Measurements from ENCODE around the gene CREM.
A peak's percentile ranks its signal among the peaks of the same experiment; 100 is the strongest.

CREM gene

DNA sequence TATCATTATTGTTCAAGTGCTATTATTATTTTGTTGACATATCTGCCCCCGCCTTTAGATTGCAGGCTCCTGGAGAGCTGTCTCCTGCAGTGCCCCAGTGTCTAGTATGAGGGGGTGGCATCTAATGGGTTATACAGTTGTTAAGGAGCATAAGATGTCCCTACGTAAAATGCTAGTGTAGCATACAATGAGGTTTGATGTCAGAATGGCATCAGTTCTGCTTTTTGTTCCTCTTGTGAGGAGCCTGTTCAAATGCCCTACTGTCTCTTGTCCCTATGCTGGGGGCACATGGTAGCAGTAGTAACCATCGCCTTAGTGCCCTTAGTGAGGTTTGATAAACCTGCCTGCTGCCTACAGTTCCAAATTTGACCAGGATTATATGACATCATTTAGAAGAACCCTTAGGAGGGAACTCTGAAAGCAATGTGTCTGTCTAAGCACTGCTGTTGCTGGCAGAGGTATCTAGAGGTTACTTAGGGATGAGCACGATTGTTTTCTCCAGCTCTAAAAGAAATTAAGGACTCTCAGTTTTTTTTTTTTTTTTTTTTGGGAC is 9.7 kb downstream of the CREM start:
- no peak for DNase-seq

DNA sequence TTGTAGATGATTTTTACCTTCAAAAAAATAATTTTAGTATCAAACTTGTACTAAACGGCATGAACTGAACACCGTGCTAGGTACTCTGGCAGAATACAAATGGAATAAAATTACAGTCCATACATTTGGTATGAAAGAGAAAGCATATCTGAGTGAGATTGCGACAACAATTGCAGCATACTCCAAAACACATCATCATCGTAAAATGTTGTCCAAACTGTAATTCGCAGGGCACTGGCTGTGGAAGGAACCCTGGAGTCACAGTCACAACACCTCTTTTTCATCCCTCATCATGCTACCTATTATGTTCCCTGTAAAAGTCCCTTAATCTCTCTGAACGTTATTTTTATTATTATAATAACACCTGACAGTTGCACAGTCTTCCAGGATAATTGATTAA is 13.5 kb downstream of the CREM start:
- DNase-seq, result no peak

DNA sequence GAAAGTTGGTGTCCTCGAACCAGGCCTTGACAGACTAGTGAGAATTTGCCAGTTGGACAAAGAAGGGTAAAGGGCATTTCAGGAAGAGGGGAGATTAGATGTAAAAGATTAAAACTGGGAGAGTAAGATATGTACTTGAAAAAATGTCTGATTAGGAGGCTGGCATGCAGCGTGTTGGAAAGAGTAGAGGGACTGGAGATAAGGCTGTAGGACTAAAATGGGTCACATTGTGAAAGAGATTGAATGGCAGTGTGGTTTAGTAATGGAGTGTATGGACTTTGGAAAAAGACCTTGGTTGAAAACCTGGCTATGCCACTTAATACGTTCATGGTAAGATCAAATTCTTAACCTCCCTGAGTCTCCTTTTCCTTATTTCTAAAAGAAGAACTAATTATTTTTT is 14.1 kb downstream of the CREM start:
- no peak for DNase-seq

DNA sequence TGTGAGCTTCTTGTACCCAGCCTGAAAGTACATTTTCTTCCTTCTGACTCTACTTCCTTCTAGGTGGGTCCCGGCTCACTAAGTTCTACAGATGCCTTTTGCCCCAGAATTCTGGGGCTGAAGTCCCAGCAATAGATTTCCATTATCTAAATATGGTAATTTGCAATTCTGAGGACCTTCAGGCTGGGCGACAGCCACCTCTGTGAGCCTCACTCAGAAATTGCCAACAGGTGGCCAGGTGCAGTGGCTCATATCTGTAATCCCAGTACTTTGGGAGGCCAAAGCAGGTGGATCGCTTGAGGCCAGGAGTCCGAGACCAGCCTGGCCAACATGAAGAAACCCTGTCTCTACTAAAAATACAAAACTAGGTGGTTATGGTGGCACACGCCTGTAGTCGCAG is 23.7 kb downstream of the CREM start:
- DNase-seq, result no peak

DNA sequence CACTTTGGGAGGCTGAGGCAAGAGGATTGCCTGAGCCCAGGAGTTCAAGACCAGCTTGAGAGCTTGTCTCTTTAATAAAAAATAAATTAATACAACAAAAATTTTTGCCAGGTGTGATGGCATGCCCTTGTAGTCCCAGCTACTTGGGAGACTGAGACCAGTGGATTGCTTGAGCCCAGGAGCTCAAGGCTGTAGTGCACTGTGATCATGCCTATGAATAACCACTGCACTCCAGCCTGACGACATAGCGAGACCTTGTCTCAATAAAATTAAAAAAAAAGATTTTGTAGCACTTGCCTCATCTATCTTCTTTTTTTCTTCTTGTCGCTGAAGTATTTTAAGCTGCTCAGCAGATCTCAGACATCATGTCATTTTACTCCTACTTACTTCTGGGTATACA is 26.3 kb downstream of the CREM start:
- DNase-seq, result no peak

DNA sequence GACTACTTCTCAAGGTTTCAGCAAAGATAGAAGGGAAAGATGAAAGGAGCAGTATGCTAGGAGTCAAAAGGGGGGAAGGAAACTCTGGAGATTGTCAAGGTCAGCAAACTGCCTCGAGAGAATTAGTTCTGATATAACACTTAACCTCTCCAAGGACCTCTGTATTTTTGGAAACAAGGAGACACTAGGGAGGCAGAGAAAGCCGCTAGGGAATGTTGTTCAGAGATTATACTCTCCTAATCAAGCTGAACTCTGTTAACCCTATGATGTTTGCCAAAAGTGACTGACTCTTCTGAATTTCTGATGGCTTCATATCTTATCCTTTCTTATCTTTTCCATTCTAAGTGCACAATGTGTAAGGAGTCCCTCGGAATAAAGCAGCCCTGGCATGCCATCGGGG is 27.1 kb downstream of the CREM start:
- DNase-seq, result no peak

DNA sequence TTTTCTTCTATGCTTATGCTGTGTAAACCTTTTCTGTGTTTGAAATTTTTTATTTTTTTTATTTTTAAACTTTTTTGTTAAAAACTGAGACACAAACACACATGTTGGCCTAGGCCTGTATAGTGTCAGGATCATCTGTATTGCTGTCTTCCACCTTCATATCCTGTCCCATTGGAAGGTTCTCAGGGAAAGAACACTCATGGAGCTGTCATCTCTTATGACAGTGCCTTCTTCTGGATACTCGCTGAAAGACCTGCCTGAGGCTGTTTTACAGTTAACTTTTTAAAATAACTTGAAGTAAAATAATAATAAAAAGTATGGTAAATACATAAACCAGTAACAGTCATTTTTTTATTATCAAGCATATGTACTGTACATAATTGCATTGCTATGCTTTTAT is 34.1 kb downstream of the CREM start:
- no peak for DNase-seq

DNA sequence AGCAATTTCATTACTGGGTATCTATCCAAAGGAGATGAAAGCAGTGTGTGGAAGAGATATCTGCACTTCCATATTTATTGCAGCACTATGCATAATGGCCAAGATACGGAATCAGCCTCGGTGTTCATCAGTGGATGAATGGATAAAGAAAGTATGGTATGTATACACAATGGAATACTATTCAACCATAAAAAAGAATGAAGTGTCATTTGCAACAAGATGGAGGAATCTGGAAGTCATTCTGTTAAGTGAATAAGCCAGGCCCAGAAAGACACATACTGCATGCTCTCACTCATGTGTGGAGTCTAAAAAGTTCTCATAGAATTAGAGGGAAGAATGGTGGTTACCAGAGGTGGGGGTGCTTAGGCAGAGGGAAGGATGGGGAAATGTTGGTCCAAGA is 35.3 kb downstream of the CREM start:
- DNase-seq, result no peak

DNA sequence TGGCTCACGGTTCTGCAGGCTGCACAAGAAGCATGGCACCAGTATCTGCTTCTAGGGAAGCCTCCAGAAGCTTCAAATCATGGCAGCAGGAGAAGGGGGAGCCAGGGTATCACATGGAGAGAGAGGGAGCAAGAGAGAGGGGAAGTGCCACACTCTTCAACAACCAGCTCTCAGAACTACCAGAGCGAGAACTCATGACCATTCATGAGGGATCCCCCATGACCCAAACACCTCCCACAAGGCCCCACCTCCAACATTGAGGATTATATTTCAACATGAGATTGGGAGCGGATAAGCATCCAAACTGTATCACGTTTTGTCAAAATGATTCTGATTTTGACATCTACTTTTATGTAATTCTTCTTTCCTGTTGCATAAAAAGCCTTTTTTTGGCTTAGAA is 38.5 kb downstream of the CREM start:
- DNase-seq, result no peak

DNA sequence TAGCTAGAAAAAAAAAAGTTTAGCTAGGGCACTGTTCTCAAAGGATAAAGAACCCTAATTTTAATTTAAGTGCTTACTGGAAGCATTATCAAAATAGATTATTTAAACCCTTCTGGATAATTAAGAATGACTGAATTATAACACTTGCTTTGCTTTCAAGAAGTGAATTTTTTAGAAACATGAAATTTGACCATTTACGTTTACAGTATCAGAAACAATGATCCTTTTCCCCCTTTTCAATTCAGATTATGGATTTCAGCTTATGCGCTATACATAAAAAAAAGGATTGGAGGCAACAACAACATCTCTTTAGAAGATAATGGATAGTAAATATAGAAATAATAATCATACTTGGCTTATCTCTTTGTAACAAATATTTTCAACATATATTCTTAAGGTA is 39.2 kb downstream of the CREM start:
- no peak for DNase-seq

DNA sequence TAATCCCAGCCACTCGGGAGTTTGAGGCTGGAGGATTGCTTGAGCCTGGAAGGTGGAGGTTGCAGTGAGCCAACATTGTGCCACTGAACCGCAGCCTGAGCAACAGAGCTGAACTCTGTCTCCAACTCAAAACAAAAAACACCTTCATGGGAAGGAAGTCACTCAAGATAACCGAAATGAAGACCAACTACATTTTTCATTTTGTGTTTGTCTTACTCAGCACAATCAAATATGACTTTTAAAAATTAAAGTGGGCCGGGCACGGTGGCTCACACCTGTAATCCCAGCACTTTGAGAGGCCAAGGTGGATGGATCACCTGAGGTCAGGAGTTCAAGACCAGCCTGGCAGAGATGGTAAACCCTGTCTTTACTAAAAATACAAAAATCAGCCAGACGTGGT is 40.0 kb downstream of the CREM start:
- no peak for DNase-seq

DNA sequence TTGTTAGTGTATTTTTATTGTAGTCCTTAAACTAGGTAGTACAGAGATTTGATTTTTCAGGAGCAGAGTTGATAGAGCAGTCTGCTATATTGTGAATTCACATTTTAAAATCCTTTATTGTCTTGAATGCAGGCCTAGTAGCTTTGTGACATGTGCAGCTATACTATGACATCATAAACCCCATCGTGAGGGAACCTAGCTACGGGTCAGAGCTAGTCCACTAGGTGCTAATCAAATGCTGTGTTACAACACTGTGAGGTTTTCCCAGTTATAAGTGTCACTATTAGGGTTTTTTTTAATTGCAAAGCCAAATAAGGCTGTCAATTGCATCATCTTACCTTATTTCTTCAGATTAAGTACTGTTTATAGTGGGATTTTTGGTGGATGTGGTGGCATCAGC is 40.7 kb downstream of the CREM start:
- DNase-seq, result no peak

DNA sequence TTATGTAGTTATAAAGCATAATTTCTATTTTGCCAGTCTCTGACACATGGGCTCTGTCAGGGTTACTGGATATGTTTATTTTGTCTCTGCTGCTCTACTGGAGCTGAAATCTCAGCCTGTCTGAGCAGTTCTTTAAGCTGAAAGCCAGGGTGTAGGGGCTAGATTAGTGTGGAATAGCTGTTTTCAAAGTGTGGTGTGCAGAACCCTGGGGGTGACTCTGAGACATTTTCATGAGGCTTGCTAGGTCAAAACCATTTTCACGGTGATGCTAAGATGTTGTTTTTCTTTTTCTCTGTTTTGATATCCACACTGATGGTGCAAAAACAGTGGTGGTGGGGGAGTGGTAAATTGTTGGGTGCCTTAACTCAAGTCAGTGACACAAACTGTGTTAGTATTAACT is 45.5 kb downstream of the CREM start:
- no peak for DNase-seq

DNA sequence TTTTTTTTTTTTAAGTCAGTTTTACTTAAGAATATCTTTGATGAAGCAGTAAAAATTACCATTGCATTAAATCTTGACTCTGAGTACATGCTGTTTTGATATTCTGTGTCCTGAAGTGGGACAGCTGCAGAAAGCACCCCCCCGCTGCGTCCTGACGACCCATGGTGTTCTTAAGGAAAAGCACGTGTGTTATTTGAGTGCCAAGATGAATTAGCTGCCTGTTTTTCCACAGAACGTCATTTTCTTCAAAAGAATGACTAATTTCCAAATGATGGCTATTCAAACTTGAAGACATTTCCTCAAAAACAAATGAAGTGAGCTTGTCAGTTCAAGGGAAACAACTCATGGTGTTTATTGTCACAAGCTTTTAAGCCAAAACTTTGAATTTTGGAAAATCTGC is 45.9 kb downstream of the CREM start:
- DNase-seq, result peak; percentile 64

DNA sequence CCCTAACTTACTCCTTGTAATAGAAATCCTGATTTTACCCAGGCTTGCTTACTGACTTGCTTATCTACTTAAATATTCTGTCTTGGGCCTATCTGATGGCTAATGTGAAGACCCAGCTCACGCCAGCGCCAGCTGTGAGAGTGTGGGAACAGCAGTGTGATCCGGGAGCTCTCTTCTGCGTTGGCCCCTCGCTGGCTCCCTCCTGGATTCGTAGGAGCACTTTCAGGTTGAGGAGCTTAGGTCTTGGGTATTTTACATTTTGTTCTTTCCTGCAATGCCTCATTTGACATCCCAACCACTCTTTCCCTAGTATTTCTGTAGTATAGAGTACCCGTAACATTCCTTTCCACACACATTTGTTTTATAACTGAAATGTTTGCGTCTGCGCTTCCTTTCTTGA is 51.7 kb downstream of the CREM start:
- DNase-seq, result no peak

DNA sequence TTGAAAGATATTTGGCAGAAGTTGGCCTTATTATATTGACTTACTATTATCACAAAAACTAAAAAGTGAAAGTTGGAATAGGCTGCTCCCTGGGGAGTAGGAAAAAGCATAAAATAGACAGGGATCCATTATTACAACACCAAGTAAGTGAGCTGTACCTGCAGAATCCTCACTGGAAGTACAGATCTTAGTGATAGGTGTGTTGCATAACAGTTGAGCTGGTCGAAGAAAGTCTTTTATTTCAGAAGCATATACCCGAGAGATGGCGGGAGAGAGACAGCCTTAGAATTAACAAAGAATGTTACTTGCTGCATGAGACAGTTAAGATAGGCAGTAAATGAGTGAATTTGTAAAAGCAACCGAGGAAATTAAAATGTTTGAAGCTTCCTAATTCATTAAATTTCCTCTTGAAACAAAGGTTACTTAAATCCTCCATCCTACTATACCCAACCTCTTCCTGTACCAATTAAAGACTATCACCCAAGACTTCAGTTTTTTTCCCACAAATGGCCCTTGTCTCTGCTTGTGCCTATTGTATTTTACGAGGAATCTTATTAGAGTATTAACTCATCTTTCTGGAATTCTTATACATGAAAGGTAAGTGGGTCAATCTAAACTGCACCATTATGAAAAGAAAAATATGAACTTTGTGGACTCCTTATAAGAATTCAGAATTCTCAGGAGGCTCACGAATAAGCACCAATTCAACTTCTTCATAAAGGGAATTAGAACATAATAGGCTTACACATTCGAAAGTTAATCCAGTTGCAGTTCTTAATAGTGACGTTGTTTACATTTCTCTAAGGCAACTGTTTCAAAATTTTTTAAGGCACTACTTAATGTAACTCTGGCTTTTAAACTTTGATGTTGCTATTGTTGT is 56.2 kb downstream of the CREM start:
- DNase-seq, result no peak

DNA sequence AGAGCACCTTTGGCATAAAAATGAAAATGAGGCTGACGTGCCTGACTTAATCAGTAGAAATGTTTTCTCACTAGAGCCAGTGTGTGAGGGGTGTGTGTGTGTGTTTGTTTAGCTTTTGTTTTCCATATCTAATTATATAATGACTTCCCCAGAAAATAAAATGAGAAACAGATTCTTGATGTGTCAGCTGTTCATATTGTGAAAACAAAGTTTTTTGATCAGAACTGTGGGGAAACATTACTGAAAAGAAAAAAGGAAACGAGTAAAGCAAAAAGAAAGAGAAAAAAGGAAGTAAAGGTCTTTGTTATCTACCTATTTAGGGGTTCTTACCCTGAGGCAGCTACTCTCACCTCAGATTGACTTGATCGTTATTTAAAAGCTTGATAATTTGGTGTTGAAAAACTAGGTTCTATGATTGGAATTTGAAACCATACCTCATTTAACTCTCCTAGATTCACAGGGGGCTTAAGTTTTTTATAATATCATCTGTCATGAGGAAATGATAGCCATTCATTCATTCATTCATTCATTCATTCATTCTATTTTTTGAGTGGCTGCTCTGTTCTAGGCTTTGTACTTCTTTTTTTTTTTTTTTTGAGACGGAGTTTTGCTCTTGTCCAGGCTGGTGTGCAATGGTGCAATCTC is 58.0 kb downstream of the CREM start:
- no peak for DNase-seq

DNA sequence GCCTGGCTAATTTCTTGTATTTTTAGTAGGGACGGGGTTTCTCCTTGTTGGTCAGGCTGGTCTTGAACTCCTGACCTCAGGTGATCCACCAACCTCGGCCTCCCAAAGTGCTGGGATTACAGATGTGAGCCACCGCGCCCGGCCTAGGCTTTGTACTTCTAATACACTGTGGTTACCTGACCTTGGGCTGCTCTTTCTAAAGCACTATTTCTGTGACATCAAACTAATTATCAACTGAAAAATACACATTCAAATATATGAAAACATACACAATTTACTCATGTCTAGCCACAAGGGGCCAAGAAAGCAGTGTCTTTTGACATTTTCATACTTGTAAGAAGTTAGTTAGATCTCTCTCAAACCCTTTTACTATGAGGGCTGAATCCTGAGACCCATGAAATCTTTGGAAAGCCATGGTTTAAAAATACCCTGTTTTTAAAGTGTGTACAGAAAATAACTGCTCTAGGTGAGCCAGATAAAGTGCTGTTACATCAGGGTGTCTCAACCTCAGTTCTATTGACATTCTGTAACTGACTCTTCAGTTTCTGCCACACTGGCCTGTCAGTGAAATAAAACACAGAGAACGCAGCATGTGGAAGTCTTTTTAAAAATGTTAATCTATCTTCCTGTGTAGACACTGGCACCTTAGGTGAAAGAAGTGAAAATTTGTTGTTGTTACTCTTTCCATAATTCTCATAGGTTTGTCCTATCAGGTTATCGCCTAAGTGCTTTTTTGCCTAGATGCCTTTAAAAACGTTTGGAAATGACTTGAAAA is 58.8 kb downstream of the CREM start:
- no peak for DNase-seq

DNA sequence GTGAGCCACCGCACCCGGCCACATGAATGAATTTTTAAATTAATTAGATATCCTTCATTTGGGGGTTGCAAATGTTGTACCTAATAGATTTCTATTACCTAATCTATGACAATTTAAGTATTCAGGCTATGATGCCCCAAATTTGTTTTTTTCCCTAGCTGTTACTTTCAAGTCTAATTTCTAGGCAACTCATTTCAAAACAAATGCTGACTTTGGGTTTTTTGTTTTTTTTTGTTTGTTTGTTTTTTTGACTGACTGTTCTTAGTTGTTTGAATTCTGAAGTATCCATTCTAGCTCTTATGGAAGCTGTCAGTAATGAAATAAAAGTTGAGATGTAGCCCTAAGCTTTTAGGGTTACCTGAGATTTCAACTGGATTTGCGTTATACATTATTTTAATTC is 62.3 kb downstream of the CREM start:
- DNase-seq, result no peak

DNA sequence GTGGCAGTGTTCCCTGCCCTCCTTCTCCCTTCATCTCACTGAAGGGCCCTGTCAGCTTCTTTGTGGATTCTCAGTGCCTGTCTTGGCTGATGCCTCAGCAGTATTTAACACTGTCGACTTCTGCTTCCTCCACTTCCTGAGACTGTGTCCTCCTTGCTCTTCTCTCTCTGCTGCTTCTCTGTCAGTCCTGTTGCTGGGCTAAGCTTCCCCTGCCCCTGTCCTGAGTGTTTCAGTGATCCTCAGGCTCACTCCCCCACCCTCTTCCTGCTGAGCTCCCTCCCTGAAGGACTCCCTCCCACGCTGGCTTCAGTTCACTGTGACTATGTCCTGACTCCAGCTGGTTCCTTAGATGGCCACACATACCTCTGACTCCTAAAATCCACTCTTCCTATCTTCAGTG is 64.9 kb downstream of the CREM start:
- DNase-seq, result no peak

DNA sequence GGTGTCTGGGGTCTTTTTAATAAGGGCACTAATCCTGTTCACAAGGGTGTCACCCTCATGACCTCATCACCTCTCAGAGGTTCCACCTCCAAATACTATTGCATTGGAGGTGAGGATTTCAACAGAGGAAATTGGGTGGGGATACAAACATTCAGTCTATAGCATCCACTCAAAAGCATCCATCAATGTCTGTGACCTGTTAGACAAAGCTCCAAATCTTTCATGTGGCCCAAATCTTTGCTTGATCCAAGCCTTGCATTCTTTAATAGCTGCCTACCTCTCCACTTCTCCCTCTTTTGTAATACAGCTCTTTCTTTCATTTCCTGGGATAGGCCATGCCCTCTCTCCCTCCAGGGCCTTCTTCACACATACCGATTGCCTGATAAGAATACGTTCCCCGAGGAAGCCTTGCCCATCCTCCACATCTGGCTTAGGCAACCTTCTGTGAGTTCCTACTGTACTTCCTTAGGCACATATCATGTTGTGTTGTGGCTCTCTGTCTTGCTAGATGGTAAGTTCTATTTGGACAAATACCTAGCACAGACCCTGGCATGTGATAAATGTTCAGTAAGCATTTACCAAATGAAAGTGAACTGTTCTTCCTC is 66.1 kb downstream of the CREM start:
- no peak for DNase-seq

DNA sequence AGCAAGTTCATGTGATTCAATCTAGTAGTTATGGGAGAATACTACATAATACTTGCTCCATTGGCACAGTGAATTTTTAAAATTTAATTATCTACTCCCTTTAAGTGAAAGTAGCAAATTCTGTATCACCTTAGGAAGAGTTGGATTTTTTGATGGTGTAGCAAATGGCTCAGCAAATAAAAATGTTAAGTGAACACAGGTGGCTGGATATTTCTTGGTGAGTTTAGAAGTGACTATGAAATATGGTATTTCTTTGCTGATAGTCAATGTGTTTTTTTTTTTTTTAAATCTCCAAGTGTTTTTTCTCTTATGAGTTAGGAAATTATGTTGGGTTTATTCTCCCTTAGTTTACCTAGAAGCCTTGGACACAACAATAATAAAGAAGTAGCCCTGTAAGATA is 67.8 kb downstream of the CREM start:
- no peak for DNase-seq

DNA sequence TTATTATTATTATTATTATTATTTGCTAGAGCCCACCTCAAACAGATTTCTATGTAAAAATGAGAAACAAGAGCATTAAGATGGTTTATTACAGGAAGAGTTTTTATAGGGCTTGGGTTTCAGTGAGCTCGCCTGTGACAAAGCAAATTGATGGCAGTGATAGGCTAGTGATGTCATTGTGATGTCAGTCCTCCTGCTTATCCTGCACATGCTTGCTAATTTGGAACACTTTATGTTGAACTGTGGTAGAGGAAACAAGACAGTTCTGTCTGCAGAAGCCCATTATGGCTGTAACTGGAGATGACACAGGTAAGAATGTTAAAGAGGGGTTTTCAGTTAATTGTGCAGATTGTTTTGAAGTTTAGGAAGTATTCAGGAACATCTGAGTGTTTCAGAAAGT is 68.3 kb downstream of the CREM start:
- DNase-seq, result no peak
